Stimulated activated CD4-positive, alpha-beta T cell treated with anti-CD3 and anti-CD28 coated beads, Interleukin-15, amount 100 ng/mL, for 1 hour (primary cell): ENCODE data around the gene ACBD6.

Experiments
- DNase-seq, 2 donors: peaks; one replicate each; pipeline ENCODE4 v3.0.0-alpha.2; 2020; ENCODE audit warnings: low read depth in 1 of 2, low spot score in 1 of 2

The ACBD6 gene

GRCh38 chr1:180301135-180301742 is 201.1 kb downstream of the ACBD6 start:
- no peak for DNase-seq

GRCh38 chr1:180299479-180300221 is 202.7 kb downstream of the ACBD6 start:
- no peak for DNase-seq

- no peak for DNase-seq
These were observed 206.4 kb downstream of the ACBD6 start for GRCh38 chr1:180295999-180296398.

GRCh38 chr1:180294711-180295110 is 207.7 kb downstream of the ACBD6 start:
- DNase-seq: no peak

GRCh38 chr1:180291004-180291403 is 211.4 kb downstream of the ACBD6 start:
- no peak for DNase-seq

- no peak for DNase-seq
These were observed 211.9 kb downstream of the ACBD6 start for GRCh38 chr1:180290265-180291001.

GRCh38 chr1:180288940-180289339 is 213.4 kb downstream of the ACBD6 start:
- no peak for DNase-seq

GRCh38 chr1:180287988-180288705 is 214.2 kb downstream of the ACBD6 start:
- DNase-seq: no peak

- DNase-seq: no peak
These were observed 216.0 kb downstream of the ACBD6 start for GRCh38 chr1:180286417-180286816.

- no peak for DNase-seq
These were observed 219.3 kb downstream of the ACBD6 start for GRCh38 chr1:180283098-180283497.

- no peak for DNase-seq
These were observed 219.9 kb downstream of the ACBD6 start for GRCh38 chr1:180282401-180283044.

- no peak for DNase-seq
These were observed 220.9 kb downstream of the ACBD6 start for GRCh38 chr1:180281490-180281889.

- DNase-seq: no peak
These were observed 221.8 kb downstream of the ACBD6 start for GRCh38 chr1:180280617-180281016.

GRCh38 chr1:180279651-180280050 is 222.7 kb downstream of the ACBD6 start:
- DNase-seq: no peak

GRCh38 chr1:180278596-180279395 is 223.6 kb downstream of the ACBD6 start:
- DNase-seq: no peak

- DNase-seq: no peak
These were observed 224.2 kb downstream of the ACBD6 start for GRCh38 chr1:180278194-180278515.

- no peak for DNase-seq
These were observed 224.7 kb downstream of the ACBD6 start for GRCh38 chr1:180277476-180278193.

- no peak for DNase-seq
These were observed 226.7 kb downstream of the ACBD6 start for GRCh38 chr1:180275726-180276125.

GRCh38 chr1:180274221-180274620 is 228.2 kb downstream of the ACBD6 start:
- no peak for DNase-seq

- DNase-seq: no peak
These were observed 229.3 kb downstream of the ACBD6 start for GRCh38 chr1:180273066-180273465.
